Epithelial cell of proximal tubule (primary cell): ENCODE data around the gene XRCC6. TPM values are rescaled to one million over a fixed set of nuclear protein-coding genes. Genes with fewer than 3 reads are reported as not detected.

Experiments used
- DNase-seq: peaks from one replicate; pipeline ENCODE4 v3.0.0-alpha.2; 2011; ENCODE audit warnings: low read depth
- H3K4me3 ChIP-seq: 2 replicates; pipeline ENCODE4 v1.5.1; 2011; ENCODE audit warnings: low read depth, mild to moderate bottlenecking, low read length
- CTCF ChIP-seq: conservative IDR thresholded peaks from 2 replicates; pipeline ENCODE4 v1.5.1; 2012; ENCODE audit warnings: low read depth, mild to moderate bottlenecking, low read length
- total RNA-seq: library from RNA; depleted of rRNA; stranded (reverse); fragments of >200 nt; gene quantifications from 2 replicates; pipeline ENCODE4 v1.2.3, GENCODE V29; 2015

Gene XRCC6
- total RNA-seq, 1 donor from 2014 or later: 368 TPM

- H3K4me3 ChIP-seq: no peak overlapping the region
- DNase-seq: no peak
- TF ChIP-seq CTCF: no peak
Measured at GRCh38 chr22:41713004-41713403, 91.9 kb downstream of the XRCC6 start.

Other genes starting within 250 kb of the XRCC6 start
- gene TEF, start 239.4 kb upstream of the XRCC6 start, total RNA-seq: 0.81 and 1.8 TPM in 2 replicates
- 31.8 and 33.4 TPM in 2 replicates for gene TOB2, start 174.5 kb upstream of the XRCC6 start, total RNA-seq
- 61.1 and 82.3 TPM in 2 replicates for gene PHF5A, start 152.6 kb upstream of the XRCC6 start, total RNA-seq
- 58.8 and 81.8 TPM in 2 replicates for gene ACO2, start 152.2 kb upstream of the XRCC6 start, total RNA-seq
- 9.5 and 17.0 TPM in 2 replicates for gene POLR3H, start 76.8 kb upstream of the XRCC6 start, total RNA-seq
- gene CSDC2, start 60.3 kb upstream of the XRCC6 start, total RNA-seq: 3.6 and 4.3 TPM in 2 replicates
- gene PMM1, start 31.5 kb upstream of the XRCC6 start, total RNA-seq: 34.1 and 61.2 TPM in 2 replicates
- 21.8 and 180 TPM in 2 replicates for gene DESI1, start 252 bp upstream of the XRCC6 start, total RNA-seq
- 183 and 246 TPM in 2 replicates for gene SNU13, start 67.6 kb downstream of the XRCC6 start, total RNA-seq
- 0.14 and 0.35 TPM in 2 replicates for gene MEI1, start 78.2 kb downstream of the XRCC6 start, total RNA-seq
- 17.8 and 21.7 TPM in 2 replicates for gene CCDC134, start 179.4 kb downstream of the XRCC6 start, total RNA-seq
- 61.1 and 73.4 TPM in 2 replicates for gene SREBF2, start 211.8 kb downstream of the XRCC6 start, total RNA-seq